ENCODE measurements around the gene NANOG. TPM values are rescaled to one million over a fixed set of nuclear protein-coding genes. Genes with fewer than 3 reads are reported as not detected.

The NANOG gene
- total and polyA plus RNA-seq, 2 donors (not counting 3 experiments of a cell fraction or from before 2014, with no cell fraction given): 0.03 TPM; not detected in 1

DNA sequence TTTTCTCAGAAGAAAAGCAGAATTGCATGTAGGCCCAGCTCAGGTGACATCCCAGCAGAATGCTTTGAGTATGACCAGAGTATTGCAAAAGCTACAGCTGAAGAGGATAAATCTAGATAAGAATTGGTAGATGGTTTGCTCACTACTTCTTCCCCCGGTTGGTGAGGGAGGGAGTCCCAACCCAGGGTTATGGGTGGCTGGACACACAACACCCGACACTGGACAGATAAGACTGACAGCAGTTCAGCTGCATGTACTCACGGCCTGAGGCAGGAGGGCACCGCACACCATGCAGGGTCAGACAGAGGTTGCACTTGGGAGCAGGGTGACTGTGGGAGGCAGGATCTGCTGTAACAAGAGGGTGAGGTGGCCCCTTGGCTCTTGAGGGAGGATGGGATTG, 40.4 kb upstream of the NANOG start:
- BruUV-seq (replicated peaks): no TSS peak
- dilution Hi-C loops (cut with MboI; ENCODE audit: extremely low pct_ligation_motif_present, low sequenced_read_pairs): no loop called here
- ChIA-PET POLR2A (no interaction called here), CTCF (no interaction called here)
- Histone ChIP-seq H3K27me3 (ENCODE audit: control insufficient read depth in 2 of 2, insufficient read depth in 2 of 2, low read length in 2 of 2) (no peaks in the 10 kb centered on the region), H3K36me3 (ENCODE audit: control insufficient read depth in 2 of 2, extremely low read depth in 1 of 2, insufficient read depth in 2 of 2, low read length in 2 of 2) (no peaks in the 10 kb centered on the region), H2AFZ (ENCODE audit: low read depth, low read length) (no peak overlapping the region), H3K4me3 (replicated peaks in 1 of 3; ENCODE audit: insufficient read depth in 1 of 3, low read depth in 1 of 3, low read length in 3 of 3) (no peak overlapping the region), H3K4me1 (ENCODE audit: control insufficient read depth, extremely low read depth, insufficient read depth, low read length) (no peaks in the 10 kb centered on the region), H4K20me1 (replicated peaks; ENCODE audit: control insufficient read depth, extremely low read depth, insufficient read depth, low read length) (no peaks in the 10 kb centered on the region), H3K9me3 (replicated peaks; ENCODE audit: control insufficient read depth, insufficient read depth, low read length) (no peaks in the 10 kb centered on the region), H3K79me2 (ENCODE audit: control insufficient read depth, insufficient read depth, low read length) (no peaks in the 10 kb centered on the region), H3K9ac (replicated peaks; ENCODE audit: extremely low read depth, insufficient read depth, low read length) (no peak overlapping the region), H3K4me2 (ENCODE audit: insufficient read depth, low read length) (no peak overlapping the region), H3K9me1 (replicated peaks; ENCODE audit: control insufficient read depth, extremely low read depth, insufficient read depth, low read length) (no peaks in the 10 kb centered on the region), H3K27ac (ENCODE audit: insufficient read depth, low read depth, low read length) (no peak overlapping the region)
- FAIRE-seq (no peak), DNase-seq (ENCODE audit: low read depth, low spot score) (no peak)
- intact Hi-C loops (cut with micrococcal nuclease): no loop called here
- TF ChIP-seq FOS (IDR thresholded peaks at IDR 0.05; ENCODE audit: borderline replicate concordance, insufficient read depth, low read length) (no peak), MYC (IDR thresholded peaks at IDR 0.05; ENCODE audit: low read depth, low read length) (no peak), JUN (IDR thresholded peaks at IDR 0.05; ENCODE audit: borderline replicate concordance, insufficient read depth, insufficient read length, low read depth) (no peak), GATA2 (IDR thresholded peaks at IDR 0.05; ENCODE audit: insufficient read depth, insufficient read length, low read depth, low read length) (no peak), CTCF (IDR thresholded peaks at IDR 0.05; ENCODE audit: extremely low read depth in 1 of 2, insufficient read depth in 1 of 2, low read depth in 1 of 2, low read length in 2 of 2) (no peak), POLR2AphosphoS5 (IDR thresholded peaks at IDR 0.05; ENCODE audit: insufficient read depth, low read depth, low read length) (no peak), EZH2 (IDR thresholded peaks at IDR 0.05; ENCODE audit: borderline replicate concordance, low read depth, low read length, severe bottlenecking) (no peak), MAX (IDR thresholded peaks at IDR 0.05; ENCODE audit: insufficient read depth, insufficient read length) (no peak), POLR2A (IDR thresholded peaks at IDR 0.05; ENCODE audit: low read depth, low read length) (no peak)
